ENCODE results near the gene CCR5AS.
"Not testable (repeated sequence)": the region's sequence is repeated elsewhere in the genome, so short reads cannot be mapped to it uniquely, and the experiment has no call there.

Gene CCR5AS

DNA sequence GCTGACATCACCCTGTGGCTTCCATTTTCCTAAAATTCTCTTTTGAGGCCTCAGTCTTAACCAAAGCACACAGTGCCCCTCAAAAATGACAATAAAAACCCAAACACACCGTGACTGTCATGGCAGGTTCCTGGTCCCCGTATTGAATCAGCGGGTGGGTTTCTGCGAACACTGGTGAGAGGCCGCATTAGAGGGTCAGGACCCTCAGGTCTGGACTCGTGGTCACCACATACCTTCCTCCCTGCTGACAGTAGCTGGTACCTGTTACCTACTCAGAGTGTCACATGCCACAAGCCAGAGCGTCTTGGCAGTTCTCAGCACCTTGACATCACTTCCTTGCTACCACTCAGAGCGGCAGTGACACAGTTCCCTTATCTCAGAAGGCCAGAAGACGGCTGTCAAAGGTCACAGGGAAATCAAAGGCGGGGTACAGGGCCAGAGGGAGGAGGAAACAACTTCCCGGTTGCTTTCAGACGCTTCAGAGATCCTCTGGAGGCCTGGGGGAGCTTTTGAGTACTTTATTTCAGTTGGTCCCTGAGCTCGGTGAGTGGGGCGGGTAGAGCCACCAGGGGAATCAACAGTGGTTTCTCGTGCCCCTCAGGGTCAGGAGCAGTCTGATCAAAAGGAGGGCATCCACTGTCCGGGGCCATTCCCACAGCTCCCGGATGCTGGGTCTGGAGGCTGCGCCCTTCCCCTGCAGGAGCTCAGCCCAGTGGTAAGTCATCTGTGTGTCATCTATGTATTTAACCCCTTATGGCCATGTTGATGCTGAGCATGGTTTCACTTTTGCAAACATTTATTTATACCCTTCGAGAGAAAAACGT lies at the start of gene CCR5AS, which contains the start of gene CCRL2:
CCR5AS (minus strand) TSS at position 279 of the 824 bp plus-strand sequence.
CCRL2 (plus strand) TSS at position 472 of the 824 bp plus-strand sequence. CDS start 821 bp downstream, outside the sequence.
- no peak for DNase-seq

DNA sequence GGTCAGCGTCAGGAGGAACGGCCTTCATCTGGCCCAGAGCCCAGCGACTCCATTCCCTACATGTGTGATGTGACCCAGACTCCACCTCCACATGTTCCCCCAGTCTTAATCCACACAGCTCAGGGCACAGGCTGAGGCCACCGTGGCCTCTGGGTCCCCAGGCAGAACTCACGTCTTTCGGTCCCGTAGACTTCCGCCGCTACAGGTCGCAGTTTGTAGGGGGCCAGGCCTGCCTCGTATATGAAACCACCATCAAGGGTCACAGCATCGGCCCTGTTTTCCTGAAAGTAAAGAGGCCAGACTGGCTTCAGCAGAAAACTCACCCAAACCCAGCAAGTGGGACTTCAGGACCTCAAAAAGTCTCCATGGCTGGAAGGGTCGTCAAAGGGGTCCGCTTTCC lies 49.3 kb upstream of the CCR5AS start:
- DNase-seq, result no peak

DNA sequence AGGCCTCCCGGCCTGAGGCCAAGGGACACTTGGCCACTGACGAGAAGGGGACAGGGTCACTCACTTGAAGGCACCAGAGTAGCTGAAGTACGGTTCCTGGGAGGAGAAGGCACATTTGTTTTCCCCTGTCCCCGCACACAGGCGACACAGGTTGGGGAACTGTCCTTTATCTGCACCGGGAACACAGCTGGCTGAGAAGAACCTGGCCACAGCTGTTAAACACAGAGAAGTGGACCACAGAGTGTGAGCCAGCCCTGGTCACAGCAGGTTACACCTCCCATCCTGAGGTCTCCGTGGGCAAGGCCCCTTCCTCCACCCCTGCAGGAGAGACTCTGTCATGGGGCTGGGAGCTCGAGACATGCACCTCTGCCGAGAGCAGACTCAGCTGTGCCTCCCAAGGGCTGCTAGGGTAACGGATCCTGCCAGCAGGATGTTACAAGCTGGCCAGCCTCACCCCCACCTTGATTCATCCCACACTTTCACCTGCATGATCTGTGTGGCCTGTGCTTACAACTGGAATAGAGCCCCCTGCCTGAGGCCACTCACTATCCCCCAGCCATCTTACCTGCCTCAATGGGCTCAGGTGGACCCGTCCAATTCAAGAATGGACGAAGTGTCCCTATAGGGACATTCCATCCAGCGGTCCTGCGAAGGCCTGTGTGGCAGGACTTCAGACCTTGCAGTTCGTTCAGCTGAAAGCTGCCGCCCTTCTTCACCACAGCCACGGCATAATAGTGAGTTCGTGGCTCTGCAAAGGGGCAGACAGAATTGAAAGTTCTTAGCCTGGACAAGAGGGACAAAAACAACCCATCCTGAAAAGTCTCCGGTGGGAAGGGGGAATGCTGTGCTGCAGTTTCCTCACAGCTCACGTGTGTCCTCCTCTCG lies 48.6 kb upstream of the CCR5AS start:
- DNase-seq, result no peak

GRCh38 chr3:46454606-46455005 lies 47.7 kb upstream of the CCR5AS start:
- no peak for DNase-seq

DNA sequence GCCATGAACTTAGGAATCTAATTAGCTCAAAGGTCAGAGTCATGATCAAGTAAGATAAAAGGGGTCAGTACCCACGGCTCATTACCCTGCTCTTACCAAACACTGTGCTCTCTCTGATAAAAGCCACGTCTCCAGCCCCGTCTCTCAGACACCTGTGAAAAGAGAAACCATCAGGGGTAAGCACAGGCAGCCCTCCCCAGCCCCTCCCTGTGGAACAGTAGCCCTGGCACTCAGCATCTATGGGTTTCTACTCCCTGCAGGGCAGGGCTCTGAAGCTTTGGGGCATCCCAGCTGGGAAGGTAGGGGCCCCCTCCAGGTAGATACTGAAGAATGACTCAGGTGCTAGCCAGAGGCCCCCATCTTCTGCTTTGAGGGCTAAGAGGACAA lies 47.3 kb upstream of the CCR5AS start:
- no peak for DNase-seq

- DNase-seq, result no peak
Measured at GRCh38 chr3:46453526-46454208, 46.8 kb upstream of the CCR5AS start.

DNA sequence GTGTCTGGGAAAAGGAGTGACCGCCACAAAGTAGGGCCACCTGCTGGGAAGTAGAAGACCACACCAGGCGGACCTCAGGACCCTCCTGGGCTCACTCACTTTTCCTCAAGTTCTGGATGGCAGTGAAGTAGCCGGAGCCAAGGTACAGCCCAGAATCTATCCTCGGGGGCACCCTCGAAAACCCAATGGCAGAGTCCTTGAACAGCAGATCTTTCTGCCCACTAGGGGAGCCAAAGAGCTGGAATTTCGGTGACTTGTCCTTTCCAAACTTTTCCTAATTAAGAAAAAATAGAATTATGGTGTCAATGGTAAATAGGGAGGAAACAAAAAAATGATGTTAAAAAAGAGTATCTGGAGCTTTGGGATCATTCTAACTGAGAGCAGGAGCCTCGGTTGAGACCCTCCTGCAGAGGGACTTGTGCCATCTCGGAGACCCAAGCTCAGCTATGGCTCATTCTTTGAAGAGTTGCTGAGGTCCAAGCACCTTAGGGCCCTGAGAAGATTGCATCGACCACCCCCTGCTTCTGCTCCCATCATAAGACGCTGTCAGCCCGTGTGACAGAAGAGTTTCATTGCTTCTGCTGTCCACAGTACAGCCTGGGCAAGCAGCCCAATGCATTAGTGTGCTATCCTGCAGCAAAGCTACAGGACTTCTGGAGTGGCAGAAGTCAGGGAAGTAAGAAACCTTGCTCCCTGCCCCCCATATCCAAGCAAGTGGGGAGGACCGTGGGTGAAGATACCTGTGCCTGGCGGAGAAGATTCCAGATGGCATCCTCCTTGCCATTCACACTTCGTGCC lies 43.1 kb upstream of the CCR5AS start:
- DNase-seq, result no peak

GRCh38 chr3:46448721-46449120 lies 41.9 kb upstream of the CCR5AS start:
- no peak for DNase-seq

GRCh38 chr3:46447228-46447985 lies 40.5 kb upstream of the CCR5AS start:
- DNase-seq, result no peak

GRCh38 chr3:46442576-46443530 lies 36.0 kb upstream of the CCR5AS start:
- DNase-seq, result no peak

DNA sequence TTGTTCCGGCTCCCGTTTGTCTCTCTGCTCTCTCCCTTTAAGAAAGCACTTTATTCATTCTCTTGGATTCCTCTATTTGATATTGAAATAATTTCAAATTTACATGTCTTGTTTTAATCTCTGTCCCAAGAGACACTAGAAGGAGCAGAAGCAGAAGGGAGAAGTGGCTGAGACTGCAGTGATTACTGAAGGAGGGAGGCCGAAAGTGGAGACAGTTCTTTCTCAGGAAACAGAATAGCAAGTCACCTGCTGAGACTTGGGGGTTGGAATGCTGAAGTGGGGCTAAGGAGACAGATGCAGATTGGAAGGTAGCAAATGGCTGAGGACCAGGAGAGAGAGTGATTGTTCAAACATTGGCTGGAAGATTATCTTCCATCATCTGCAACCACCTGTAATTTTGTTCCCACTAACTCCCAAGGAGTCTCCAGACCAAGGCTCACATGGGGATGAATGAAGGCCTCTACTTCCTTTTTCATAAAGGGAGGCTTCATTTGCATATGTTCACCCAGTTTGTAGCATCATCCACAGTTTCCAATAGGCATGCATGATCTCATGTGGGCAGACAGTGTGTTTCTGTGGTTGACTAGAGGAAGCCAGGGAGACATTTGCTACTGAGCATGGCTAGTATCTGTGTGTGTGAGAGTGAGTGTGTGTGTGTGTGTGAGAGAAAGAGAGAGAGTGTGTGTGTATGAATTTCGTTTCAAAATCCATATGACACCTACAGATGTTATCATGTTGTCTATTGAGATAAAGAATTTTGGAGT lies 33.8 kb upstream of the CCR5AS start:
- no peak for DNase-seq

DNA sequence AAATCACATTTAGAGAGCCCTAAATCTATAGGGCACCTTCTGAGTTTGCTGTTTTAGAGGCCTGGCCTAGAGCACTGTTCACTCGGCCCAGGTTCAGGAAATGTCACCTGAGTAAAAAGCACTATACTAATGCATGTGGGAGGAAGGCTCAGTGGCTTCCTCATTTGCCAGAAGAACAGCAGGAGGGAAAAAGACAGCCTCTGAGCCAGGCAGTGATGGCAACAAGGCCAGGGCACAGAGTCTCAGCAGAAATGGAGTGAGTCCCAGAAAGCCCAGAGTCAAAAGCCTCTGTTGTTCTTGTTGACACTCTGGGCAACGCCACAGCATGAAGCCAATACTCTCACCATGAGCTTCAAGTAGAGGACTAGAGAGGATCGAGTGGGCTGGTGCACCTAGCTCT lies 32.0 kb upstream of the CCR5AS start:
- no peak for DNase-seq

GRCh38 chr3:46435081-46435726 lies 28.3 kb upstream of the CCR5AS start:
- DNase-seq, result no peak

DNA sequence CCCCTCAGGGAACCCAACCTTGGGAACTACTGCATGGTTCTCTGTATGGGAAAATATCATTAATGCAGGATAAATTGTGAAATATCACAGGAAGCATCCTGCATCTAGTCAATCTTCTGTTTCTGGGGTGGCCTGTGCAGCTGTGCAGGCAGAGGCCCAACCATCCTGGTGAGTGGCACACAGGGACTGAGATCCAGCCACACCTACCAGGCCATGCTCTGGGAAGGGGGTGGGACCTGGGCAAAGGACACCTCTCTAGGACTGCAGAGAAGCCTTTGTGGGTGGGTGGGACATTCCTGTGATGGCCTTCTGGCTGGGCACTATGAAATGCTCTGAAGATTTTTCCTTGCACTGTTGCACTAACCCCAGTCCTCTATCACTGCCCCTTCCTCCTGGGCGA lies 27.0 kb upstream of the CCR5AS start:
- DNase-seq, result no peak

- DNase-seq, result not testable (repeated sequence)
Measured at GRCh38 chr3:46433118-46433517, 26.3 kb upstream of the CCR5AS start.

DNA sequence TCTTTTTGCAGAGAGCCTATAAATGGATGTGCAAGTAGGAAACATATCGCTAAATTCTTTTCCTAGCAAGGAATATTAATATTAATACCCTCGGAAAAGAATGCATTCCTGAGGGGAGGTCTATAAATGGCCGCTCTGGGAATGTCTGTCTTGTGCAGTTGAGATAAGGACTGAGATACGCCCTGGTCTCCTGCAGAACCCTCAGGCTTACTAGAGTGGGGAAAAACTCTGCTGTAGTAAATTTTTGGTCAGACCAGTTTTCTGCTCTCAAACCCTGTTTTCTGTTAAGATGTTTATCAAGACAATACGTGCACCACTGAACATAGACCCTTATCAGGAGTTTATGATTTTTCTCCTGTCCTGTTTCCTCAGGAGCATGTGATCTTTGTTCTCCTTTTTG lies 25.0 kb upstream of the CCR5AS start:
- DNase-seq, result not testable (repeated sequence)

GRCh38 chr3:46430879-46431278 lies 24.0 kb upstream of the CCR5AS start:
- DNase-seq, result not testable (repeated sequence)

- no peak for DNase-seq
Measured at GRCh38 chr3:46429671-46430070, 22.8 kb upstream of the CCR5AS start.

- DNase-seq, result no peak
Measured at GRCh38 chr3:46429250-46429649, 22.4 kb upstream of the CCR5AS start.
